ENCODE results near the gene RFX4.

Gene RFX4

DNA sequence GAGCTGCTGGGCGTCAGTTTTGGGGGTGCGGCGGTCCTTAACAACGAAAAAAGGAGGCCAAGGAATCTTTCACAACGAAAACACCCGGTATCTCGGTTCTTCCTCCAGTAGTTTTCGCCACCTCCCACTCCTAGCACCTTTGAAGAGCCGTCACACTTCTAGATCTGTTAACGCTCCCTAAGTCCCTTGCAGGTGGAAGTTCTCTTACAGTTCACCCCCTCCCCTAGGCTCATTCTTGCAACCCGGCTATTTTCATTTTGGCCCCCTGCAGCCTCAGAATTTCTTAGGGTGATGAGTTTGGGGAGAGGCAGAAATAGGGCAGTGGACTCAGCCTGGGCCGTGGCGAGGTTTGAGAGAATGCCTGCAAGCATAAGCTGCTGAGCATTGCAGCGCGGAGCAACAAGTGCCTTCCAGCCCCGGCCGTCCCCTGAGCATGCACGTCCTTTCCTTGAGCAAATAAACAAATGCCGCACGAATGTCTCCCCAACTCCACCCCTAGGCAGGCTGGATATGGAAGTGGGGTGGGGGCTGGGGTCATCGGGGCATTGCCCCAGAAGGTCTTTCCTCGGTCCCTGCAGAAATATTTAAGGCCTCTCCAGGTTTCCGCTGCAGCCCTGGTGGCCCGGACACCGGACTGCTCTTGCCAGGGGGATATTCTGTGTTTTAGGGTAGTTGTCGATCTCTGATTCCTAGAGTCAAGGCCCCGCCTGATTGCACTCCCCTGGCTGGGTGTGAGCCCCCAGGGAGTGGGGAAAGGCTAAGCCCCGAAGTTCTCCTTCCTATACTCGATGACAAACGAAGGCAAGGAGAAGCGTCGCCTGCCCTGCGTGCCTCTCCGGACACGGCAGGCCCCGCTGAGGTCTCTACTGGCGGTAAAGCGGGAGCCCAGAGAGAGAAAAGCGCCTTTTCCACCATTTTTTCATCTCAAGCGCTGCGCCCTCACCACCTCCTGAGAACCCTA is 1.6 kb downstream of the RFX4 start:
- H3K4me1 Mint-ChIP-seq: peaks cover 13% of the 10 kb centered on the region
- no peak for DNase-seq (ENCODE audit: low spot score in 2 of 2)
- H3K27me3 Mint-ChIP-seq: peaks cover 28% of the 10 kb centered on the region
- no peak overlapping the region for H3K4me3 Mint-ChIP-seq
- no peak for ATAC-seq (ENCODE audit: low read depth)
- H3K27ac Mint-ChIP-seq: no peak overlapping the region
- H3K36me3 Mint-ChIP-seq: no peaks in the 10 kb centered on the region
- no peaks in the 10 kb centered on the region for H3K9me3 Mint-ChIP-seq

GRCh38 chr12:106585105-106585520 is 2.3 kb downstream of the RFX4 start:
- Mint-ChIP-seq H3K9me3 (no peaks in the 10 kb centered on the region), H3K27ac (no peak overlapping the region), H3K27me3 (peaks cover 26% of the 10 kb centered on the region), H3K4me3 (no peak overlapping the region), H3K4me1 (peaks cover 13% of the 10 kb centered on the region), H3K36me3 (no peaks in the 10 kb centered on the region)
- DNase-seq (ENCODE audit: low spot score in 2 of 2) (no peak), ATAC-seq (ENCODE audit: low read depth) (no peak)

DNA sequence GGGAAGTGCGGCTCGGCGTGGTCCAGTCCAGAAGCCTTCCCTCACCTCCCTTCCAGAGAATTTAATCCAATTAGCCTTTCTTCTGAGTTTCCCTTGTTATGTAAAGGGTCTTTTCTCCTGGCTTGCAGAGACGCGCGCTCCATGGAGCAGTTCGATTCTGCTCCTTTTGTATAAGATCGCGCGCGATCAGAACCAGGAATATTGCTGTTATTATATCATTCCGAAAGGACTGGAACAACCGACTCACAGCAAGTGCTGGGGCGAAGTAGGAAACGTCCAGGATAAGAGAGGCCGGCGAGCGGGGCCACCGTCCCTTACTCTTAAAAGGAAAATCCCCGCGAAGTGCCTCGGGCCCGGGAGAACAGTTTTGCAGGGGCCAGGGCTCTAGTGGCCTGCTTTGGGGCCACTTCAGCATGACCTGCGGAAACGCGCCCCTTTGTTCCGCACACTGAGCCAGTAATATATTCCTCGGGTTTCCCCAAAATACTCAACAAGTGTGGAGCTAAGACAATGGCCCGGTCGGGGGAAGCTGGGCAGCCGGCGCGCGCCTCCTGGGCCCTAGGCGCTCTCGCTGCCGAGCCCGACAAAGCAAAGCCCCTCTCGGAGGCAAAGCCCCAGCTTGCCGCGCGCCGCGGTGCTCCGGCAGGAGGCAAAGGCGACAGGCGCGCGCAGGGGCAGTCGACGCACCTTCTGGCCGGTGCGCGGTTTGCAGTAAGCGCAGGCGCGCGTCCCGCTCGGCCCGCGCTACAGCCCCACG is 2.9 kb downstream of the RFX4 start:
- no peaks in the 10 kb centered on the region for H3K36me3 Mint-ChIP-seq
- H3K27me3 Mint-ChIP-seq: peaks cover 25% of the 10 kb centered on the region
- peaks cover 13% of the 10 kb centered on the region for H3K4me1 Mint-ChIP-seq
- DNase-seq (ENCODE audit: low spot score in 2 of 2): no peak
- no peaks in the 10 kb centered on the region for H3K9me3 Mint-ChIP-seq
- H3K27ac Mint-ChIP-seq: no peak overlapping the region
- H3K4me3 Mint-ChIP-seq: no peak overlapping the region
- no peak for ATAC-seq (ENCODE audit: low read depth)

GRCh38 chr12:106586278-106586802 is 3.5 kb downstream of the RFX4 start:
- H3K4me3 Mint-ChIP-seq: no peak overlapping the region
- H3K4me1 Mint-ChIP-seq: peaks cover 13% of the 10 kb centered on the region
- H3K9me3 Mint-ChIP-seq: no peaks in the 10 kb centered on the region
- no peak overlapping the region for H3K27ac Mint-ChIP-seq
- no peaks in the 10 kb centered on the region for H3K36me3 Mint-ChIP-seq
- peaks cover 25% of the 10 kb centered on the region for H3K27me3 Mint-ChIP-seq
- ATAC-seq (ENCODE audit: low read depth) (no peak), DNase-seq (ENCODE audit: low spot score in 2 of 2) (no peak)

DNA sequence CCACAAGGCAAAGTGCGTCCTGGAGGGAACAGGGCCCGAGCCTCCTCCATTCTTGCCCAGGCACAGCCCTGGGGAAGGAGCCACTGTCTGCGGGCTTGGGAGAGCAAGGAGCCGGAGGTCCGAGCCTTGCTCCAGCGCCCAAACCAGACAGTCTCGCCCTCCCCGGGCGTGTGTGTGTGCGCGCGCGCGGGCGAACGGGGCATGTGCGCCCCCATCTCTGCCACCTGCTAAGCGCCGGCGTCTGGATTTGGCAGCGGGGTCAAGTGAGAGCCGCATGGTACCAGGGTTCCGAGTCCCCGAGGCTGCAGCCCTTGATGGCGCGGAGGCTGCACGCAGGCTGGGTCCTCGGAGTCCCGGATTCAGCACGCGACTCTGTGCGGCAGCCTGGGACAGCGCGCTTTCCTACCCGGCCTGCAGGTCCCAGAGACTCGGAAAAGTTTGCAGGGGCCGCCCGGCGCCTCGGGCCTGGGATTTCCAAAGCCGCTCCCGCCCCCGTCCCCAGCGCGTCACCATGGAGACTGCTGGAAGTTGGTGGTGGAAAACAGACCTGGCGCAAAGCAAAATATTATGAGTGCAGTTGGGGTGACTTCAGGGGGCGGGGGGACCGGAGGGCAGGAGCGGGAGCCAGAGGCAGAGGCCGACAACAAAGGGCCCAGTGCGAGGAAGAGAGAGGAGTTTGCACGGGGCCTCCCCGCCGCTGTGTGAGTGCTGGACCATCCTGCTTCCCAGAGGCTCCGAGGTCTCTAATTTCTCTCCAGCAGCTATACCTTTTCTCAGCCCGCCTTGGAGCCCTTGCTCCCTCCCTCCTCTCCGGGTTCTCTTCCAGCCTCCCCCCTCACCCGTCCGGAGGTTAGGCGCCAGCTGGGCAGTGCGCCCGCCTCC is 4.2 kb downstream of the RFX4 start:
- Mint-ChIP-seq H3K36me3 (no peaks in the 10 kb centered on the region), H3K9me3 (no peaks in the 10 kb centered on the region), H3K4me1 (peaks cover 10% of the 10 kb centered on the region), H3K27ac (no peak overlapping the region), H3K4me3 (no peak overlapping the region), H3K27me3 (peaks cover 24% of the 10 kb centered on the region)
- no peak for DNase-seq (ENCODE audit: low spot score in 2 of 2)
- no peak for ATAC-seq (ENCODE audit: low read depth)

DNA sequence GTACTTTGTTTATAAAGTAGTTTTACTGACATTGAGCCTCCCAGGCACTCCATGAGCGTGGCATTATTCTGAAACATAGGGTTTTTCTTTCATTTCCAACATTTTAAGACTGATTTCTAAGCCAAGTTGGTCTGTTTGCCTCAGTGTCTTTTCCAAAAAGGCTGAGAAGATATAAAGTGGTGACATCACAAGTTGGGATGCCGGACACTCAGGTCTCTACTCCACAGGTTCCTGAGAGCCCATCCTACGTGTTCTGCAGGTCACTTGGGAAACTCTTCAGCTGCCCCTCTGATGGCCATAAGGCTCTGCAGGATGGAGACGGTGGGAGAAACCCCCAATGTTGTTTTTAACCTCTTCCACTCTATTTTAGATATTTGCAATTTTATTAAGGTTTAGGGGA is 6.0 kb downstream of the RFX4 start:
- peaks cover 25% of the 10 kb centered on the region for H3K27me3 Mint-ChIP-seq
- no peaks in the 10 kb centered on the region for H3K36me3 Mint-ChIP-seq
- no peak overlapping the region for H3K4me3 Mint-ChIP-seq
- DNase-seq (ENCODE audit: low spot score in 2 of 2) (no peak), ATAC-seq (ENCODE audit: low read depth) (no peak)
- H3K9me3 Mint-ChIP-seq: no peaks in the 10 kb centered on the region
- peaks cover 2% of the 10 kb centered on the region for H3K4me1 Mint-ChIP-seq
- H3K27ac Mint-ChIP-seq: no peak overlapping the region

DNA sequence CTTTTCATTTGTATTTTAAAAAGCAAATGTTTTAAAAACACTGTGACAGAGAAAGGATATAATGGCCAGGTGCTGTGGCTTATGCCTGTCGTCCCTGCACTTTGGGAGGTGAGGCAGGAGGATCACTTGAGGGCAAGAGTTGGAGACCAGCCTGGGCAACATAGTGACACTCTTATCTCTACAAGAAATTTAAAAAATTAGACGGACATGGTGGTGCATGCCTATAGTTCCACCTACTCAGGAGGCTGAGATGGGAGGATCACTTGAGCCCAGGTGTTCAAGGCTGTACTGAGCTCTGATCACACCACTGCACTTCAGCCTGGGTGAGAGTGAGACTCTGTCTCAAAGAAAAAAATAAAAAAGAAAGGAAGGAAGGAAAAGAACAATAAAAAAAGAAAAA is 7.8 kb downstream of the RFX4 start:
- no peak overlapping the region for H3K27ac Mint-ChIP-seq

GRCh38 chr12:106594447-106594846 is 11.6 kb downstream of the RFX4 start:
- no peaks in the 10 kb centered on the region for H3K4me1 Mint-ChIP-seq
- no peak for DNase-seq (ENCODE audit: low spot score in 2 of 2)
- no peak overlapping the region for H3K27ac Mint-ChIP-seq
- ATAC-seq (ENCODE audit: low read depth): no peak
- no peaks in the 10 kb centered on the region for H3K36me3 Mint-ChIP-seq
- H3K9me3 Mint-ChIP-seq: no peaks in the 10 kb centered on the region
- peaks cover 18% of the 10 kb centered on the region for H3K27me3 Mint-ChIP-seq
- no peak overlapping the region for H3K4me3 Mint-ChIP-seq

More for the DNA sequence above, 7.8 kb downstream of the RFX4 start:
- DNase-seq (ENCODE audit: low spot score in 2 of 2) (no peak), ATAC-seq (ENCODE audit: low read depth) (no peak)
- Mint-ChIP-seq H3K4me1 (no peaks in the 10 kb centered on the region), H3K36me3 (no peaks in the 10 kb centered on the region), H3K27me3 (peaks cover 26% of the 10 kb centered on the region), H3K9me3 (no peaks in the 10 kb centered on the region), H3K4me3 (no peak overlapping the region)

DNA sequence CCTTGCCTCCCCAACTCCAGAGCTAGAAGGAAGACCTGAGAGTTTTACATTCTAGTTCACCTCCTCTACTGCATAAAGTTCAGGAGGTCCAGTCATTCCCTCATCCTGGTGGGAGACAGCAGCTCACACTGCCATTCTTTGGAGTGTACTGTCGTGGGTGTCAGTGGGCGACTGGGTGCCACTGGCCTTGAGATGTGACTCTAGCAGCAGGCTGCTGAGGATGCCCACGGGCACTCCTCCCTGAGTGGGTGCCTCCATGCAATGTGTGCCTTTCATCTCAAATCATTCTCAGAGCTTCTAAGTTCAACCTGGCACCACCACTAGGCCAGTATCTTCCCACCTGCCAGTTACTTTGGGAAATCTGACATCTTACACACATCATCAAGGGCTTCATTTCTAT is 12.5 kb downstream of the RFX4 start:
- Mint-ChIP-seq H3K27ac (no peak overlapping the region), H3K9me3 (no peaks in the 10 kb centered on the region), H3K4me3 (no peak overlapping the region), H3K36me3 (no peaks in the 10 kb centered on the region), H3K4me1 (no peaks in the 10 kb centered on the region), H3K27me3 (peaks cover 21% of the 10 kb centered on the region)
- ATAC-seq (ENCODE audit: low read depth) (no peak), DNase-seq (ENCODE audit: low spot score in 2 of 2) (no peak)

GRCh38 chr12:106598003-106598402 is 15.2 kb downstream of the RFX4 start:
- DNase-seq (ENCODE audit: low spot score in 2 of 2) (no peak), ATAC-seq (ENCODE audit: low read depth) (no peak)
- Mint-ChIP-seq H3K27ac (no peak overlapping the region), H3K4me1 (peaks cover 2% of the 10 kb centered on the region), H3K36me3 (no peaks in the 10 kb centered on the region), H3K4me3 (no peak overlapping the region), H3K9me3 (no peaks in the 10 kb centered on the region), H3K27me3 (peaks cover 21% of the 10 kb centered on the region)

- ATAC-seq (ENCODE audit: low read depth) (no peak), DNase-seq (ENCODE audit: low spot score in 2 of 2) (no peak)
- Mint-ChIP-seq H3K36me3 (no peaks in the 10 kb centered on the region), H3K27ac (no peak overlapping the region), H3K27me3 (peaks cover 19% of the 10 kb centered on the region), H3K4me1 (peaks cover 2% of the 10 kb centered on the region), H3K4me3 (no peak overlapping the region), H3K9me3 (no peaks in the 10 kb centered on the region)
Measured at GRCh38 chr12:106599302-106599701, 16.5 kb downstream of the RFX4 start.

- DNase-seq (ENCODE audit: low spot score in 2 of 2) (no peak), ATAC-seq (ENCODE audit: low read depth) (no peak)
- Mint-ChIP-seq H3K27ac (no peak overlapping the region), H3K4me1 (peaks cover 2% of the 10 kb centered on the region), H3K9me3 (no peaks in the 10 kb centered on the region), H3K27me3 (peaks cover 16% of the 10 kb centered on the region), H3K4me3 (no peak overlapping the region), H3K36me3 (no peaks in the 10 kb centered on the region)
Measured at GRCh38 chr12:106600503-106600902, 17.7 kb downstream of the RFX4 start.

- Mint-ChIP-seq H3K9me3 (no peaks in the 10 kb centered on the region), H3K4me3 (no peak overlapping the region), H3K27me3 (peaks cover 18% of the 10 kb centered on the region), H3K27ac (no peak overlapping the region), H3K36me3 (no peaks in the 10 kb centered on the region), H3K4me1 (peaks cover 2% of the 10 kb centered on the region)
- no peak for DNase-seq (ENCODE audit: low spot score in 2 of 2)
- no peak for ATAC-seq (ENCODE audit: low read depth)
Measured at GRCh38 chr12:106601031-106601430, 18.2 kb downstream of the RFX4 start.
